HG02943 (cell line): ENCODE results near the gene SLCO3A1.
A peak's percentile ranks its signal among the peaks of the same experiment; 100 is the strongest.

Experiments
- ATAC-seq: cut with Tn5 transposase; IDR thresholded peaks from one replicate; pipeline ENCODE4 v1.9.1; 2021; ENCODE audit warnings: mild to moderate bottlenecking, low read depth, moderate library complexity; ENCODE audit not compliant: unreplicated experiment

The SLCO3A1 gene

DNA sequence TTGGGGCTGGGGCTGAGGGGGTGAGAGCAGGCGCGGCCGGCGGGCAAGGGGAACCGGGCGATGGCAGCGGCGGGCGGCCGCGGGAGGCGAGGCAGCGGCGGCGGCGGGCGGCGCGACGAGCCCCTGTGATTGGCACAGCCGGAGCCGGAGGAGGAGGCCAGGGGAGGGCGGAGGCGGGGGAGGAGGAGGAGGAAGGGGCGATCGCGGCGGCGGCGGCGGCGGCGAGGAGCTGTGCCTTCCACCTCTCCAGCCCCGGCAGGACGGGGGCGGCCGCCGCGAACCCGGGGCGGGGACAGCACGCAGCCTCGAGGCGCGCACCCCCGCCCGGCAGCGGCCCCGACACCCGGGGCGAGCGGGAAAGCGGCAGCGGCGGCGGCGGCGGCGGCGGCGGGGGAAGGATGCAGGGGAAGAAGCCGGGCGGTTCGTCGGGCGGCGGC, at the start of gene SLCO3A1:
SLCO3A1 (plus strand) TSS at position 198 of the 437 bp plus-strand sequence.
- ATAC-seq, result peak; percentile 10

DNA sequence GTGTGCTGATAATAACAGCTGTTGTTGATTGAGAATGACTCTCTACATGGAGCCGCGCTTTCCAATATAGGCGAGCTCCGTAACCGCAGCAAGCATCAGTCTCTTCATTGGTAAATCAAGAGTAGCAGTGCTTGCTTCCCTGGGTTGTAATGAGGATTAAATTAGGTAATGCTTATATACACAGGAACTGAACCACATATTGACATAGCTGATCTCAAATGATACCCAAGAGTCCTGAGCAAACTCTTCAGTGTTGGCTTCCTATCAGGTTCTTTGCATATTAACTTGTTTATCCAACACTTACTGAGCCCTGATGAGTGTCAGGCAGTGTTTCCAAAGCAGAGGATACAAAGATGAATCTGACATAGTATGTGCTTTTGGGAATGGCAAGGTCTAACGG, 46.4 kb upstream of the SLCO3A1 start:
- no peak for ATAC-seq

DNA sequence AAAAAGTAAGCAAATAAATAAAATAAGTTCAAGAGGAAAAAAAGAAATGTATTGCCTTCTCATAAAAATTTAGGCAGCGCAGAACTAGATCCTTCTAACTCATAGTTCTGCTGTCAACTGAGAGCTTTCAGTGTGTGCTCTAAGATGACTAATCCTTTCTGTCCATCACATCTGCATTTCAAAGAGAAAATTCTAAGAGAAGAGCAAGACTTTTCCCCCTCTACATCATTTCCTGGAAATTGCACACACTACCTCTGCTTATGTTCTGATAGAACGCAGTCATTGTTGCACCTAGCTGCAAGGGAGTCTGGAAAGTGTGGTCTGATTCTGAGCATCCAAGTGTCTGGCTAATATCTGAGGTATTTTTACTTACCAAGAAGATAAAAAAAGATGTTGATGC, 39.6 kb upstream of the SLCO3A1 start:
- ATAC-seq, result no peak

DNA sequence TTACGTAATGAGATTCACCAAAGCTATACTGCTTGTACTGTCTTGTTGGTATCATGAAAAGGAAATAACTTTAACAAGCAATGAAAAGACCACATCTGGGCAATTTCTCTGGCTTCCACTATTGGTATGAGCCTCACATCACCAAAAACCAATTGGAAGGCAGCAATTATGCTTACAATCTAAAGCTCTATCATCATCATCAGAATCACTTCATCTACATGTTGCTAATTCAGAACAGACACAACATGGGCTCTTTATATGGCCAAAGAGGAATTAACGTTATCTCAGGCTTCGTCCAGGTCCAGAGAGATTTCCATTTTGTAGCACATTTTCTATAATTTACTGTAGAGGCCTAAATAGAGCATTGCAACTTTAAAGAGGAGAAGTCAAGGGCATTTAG, 36.6 kb upstream of the SLCO3A1 start:
- no peak for ATAC-seq

DNA sequence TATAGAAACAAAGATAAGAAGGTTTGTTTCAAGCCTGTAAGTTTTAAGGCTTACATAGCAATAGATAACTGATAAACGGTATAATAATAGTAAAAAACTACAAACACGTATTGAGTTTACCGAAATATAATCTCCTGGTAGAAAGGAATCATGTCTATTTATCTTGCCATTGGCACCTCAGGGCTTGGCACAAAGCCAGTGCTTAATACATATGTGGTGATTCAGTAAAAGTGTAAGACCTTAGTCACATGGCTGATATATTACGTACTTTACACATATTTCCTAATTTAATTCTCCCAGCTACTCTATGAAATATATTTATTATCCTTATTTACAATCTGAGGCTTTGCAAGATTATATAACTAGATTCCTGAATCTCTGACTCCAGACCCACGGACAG, 32.0 kb upstream of the SLCO3A1 start:
- ATAC-seq, result no peak

DNA sequence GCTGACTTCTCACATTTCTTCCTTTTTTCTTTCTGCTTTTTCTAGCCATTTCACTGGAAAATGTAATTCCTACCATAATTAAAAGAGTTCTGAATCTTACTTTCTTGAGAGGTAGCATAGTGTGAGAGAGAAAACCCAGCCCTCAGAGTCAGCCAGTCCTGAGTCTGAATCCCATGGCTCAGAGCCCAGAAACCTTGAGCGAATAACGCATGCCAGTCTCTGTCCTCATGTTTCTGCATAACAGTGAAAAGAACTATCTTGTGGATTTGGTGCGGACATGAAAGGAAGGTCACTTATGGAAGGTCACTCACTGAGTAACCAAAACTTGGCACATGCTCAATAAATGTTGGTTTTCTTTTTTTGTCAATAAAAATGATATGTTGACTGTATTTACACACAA, 29.3 kb upstream of the SLCO3A1 start:
- ATAC-seq, result no peak

DNA sequence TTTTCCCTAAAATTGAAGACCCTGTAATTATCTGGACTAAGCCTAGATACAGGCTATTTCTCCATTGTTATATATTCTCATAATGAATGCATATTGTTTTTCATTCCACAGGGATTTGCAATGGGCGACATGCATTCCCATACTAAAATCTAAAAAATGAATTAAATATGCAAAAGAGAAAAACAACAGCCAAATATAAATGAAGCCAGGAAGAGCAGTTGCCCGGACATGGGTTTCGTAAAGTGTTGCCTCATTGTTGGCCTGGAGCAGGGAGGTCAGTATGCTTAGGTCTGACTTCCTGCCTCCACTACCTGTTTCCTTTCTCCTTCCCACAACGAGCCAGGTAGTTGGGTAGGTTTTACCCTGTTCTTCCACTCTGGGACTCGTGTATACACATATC, 27.1 kb upstream of the SLCO3A1 start:
- no peak for ATAC-seq

DNA sequence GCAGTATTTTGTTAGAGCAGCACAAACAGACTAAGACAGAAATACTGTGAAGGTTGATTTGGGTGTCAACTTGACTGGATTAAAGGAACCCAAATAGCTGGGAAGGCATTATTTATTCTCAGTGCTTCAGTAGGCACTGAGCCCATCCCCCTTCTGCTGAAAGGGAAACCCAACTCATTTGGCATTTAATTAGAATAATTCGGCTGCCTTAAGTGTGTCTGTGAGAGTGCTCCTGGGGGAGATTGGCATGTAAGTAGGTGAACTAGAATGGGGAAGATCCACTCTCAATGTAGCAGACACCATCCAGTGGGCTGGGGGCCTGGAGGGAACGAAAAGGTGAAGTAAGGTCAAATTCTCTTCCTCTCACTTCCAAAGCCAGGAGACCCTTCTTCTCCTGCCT, 20.5 kb upstream of the SLCO3A1 start:
- no peak for ATAC-seq

DNA sequence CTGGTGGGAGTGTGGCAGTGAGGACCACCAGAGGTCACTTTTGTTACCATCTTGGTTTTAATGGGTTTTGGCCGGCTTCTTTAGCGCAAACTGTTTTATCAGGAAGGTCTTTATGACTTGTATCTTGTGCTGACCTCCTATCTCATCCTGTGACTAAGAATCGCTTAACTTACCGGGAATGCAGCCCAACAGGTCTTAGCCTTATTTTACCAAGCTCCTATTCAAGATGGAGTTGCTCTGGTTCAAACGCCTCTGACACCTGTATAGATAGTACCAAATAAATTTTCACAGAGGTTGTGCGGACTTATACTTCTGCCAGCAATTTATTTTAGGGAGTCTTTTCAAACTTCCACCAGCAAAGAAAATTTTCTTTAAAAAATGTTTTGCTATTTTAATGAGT, 13.6 kb upstream of the SLCO3A1 start:
- no peak for ATAC-seq

DNA sequence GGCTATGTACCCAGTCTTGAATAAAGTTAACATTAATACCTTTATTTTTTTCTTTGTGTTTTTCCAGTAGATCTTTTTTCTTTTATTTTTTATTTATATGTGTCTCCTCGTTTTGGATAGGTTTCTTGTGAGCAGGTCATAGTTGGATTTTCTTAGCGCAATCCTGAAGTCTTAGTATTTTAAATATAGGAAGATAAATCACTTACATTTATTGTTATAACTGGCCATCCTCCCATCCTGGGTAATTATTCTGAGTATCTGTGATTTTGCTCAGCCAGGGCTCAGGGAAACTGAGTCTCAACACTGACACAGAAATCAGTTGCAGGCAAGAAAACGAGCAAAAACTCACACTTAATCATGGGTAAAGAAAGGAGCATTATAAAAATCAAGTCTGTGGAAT, 11.6 kb upstream of the SLCO3A1 start:
- no peak for ATAC-seq

DNA sequence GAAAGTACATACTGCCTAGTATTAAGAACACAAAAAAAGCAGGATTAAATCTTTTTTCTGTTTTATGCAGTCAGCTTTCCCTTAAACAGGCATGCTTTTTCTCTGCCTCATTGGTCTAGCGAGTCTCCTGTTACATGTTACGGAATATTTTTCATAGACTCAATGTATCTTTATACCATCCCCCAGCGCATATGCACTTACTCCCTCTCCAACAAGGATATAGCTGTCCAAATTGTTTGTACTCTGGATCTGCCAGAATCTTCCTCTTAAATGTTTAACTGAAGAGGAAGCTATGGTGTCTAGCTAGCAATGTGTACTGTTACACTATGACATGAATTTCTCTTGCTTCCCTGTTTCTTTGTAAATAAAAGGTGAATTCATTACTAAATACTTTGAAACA, 9.2 kb upstream of the SLCO3A1 start:
- no peak for ATAC-seq

DNA sequence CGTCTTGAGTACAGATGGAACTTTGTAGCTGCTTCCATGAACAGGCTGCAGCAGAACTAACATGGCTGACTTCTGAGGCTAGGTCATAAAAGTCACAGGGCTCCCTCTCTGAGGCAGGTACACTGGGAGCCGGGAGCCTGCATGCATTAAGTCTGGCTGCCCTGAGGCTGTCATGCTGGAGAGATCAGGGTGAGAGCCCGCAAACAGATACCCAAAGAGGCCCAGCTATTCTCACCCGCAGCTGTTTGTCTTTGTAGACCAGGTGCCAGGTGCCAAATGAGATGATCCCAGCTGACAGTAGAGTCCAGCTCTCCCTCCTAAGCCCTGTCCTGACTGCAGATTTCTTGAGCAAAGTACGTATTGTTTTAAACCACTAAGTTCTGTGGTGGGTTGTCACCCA, 8.6 kb upstream of the SLCO3A1 start:
- no peak for ATAC-seq

DNA sequence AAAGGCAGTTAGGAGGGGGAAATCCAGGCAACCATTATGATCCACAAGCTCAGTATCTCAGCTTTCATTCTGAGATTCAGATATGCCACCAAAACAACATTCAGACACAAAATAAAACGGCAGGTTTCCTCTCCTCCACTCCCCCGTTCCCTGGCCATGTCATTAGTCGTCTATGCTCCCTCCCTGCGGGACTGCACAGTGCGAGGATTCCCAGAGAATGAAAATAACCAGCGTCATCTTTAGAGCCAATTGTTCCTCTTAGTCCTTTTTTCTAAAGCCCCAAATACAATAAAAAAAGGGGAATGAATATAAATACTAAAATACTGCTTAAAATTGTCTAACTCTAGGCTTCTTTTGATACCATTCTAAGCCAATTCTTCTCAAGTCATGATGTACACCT, 7.8 kb upstream of the SLCO3A1 start:
- no peak for ATAC-seq

DNA sequence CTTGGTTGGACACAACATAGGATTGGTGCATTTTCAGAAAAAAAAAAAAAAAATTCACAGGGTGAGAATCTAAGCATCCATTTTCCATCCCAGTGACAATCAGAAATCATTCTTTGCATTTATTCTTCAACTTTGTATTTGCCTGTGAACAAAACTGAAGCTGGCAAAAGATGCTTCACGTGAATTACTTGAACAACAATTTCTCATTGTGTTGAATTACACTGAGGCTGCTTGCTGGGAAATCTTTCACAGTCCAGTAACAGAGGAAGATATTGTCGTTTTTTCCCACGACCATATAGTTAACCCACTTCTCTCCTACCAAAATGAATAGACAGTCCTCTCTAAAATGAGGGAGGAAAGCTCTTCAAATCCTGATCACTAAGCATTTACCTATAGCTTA, 4.3 kb upstream of the SLCO3A1 start:
- no peak for ATAC-seq

DNA sequence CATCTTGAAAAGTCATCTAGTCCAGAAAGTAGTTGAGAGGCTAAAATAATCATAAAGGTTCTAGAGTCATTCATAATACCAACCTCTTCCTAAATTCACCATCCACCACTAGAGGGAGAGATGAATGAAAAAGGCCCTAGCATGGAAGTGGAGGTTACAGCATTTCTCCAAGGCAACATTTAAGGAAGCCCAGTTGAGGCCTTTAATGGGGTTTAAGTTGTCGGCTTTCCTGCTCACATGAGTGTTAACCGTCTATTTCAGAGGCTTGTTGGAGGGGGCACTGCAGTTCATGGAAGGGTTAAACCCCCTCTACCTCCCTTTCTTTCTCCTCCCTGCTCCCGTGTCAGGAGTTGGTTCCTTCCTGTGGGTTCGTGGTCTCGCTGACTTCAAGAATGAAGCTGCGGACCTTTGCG, 3.8 kb upstream of the SLCO3A1 start:
- no peak for ATAC-seq

DNA sequence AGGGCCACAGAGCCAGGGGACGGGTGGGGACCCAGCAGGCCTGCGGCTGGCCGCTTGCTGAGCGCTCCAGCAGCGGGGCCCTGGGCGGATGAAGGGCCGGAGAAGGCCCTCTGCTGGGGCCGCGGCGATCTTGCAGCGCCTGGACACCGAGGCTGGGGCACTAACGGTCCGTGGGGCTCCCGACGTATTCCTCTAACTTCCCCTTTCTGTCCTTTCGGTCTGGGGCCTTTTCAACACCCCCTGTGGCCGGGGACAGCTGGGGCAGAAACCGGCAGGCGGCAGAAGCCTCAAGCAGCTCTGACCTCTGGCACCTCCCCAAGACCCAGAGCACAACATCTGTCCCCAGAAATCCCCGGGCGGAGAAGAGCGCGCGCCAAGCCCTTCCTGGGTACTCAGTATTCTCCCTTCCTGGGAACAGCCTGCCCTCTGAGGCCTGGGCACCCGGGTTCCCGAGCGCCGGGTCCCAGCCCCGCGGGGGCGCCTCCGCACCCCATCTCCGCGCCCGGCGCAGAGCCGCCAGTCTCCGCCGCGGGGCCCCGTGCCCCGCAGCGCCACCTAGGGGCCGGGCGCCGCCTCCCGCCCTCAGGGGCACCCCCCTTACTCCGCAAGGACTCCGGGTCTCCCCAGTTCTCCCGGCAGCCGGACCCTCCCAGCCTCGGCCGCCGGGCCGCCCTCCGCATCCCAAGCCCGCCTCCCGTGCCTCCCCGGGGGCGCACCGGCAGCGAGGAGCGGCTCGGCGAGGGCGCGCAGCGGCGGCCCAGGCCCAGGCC, 582 bp upstream of the SLCO3A1 start:
- peak; percentile 48 for ATAC-seq

DNA sequence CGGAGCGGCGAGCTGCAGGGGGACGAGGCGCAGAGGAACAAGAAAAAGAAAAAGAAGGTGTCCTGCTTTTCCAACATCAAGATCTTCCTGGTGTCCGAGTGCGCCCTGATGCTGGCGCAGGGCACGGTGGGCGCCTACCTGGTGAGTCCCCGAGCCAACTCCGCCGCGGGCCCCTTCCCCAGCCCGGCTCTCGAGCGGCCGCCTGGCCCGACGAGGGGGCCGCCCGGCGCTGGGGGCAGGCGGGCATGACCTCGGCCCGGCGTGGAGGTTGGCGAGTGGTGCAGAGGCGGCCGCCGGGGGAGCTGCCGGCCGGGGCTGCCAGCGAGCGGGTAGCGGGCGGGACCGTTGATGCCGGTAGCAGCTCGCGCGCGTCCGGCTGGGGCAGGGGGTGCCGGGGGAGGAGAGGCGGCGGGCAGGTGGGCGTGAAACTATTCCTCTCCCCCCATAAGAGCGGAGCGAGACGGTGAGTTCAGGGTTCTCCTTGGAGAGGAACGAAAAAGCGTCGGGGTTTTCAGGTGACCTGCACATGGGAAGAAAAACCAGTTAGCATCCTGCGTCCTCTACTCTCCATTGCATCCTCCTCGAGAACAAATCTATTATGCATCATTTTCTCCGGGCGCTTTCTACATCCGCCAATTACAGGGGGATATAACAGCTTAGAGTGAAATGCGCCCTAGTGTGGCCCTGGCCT, 585 bp downstream of the SLCO3A1 start:
- no peak for ATAC-seq

DNA sequence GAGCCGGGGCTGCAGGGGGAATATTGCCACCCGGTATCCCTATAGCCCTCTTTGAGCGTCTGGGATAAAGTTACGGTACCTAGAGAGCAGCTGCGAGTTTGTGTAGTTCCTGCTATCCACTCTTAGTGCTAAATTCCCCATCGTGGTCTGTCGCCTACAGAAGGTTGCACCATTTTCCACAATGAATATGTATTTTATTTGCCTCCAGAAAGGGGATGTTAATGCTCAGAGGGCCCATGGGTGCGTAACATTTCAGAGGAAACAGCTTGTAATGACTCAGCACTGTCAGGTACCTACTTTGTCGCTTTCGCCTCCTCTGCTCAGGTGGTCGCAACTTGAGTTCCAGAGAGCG, 1.1 kb downstream of the SLCO3A1 start:
- no peak for ATAC-seq

DNA sequence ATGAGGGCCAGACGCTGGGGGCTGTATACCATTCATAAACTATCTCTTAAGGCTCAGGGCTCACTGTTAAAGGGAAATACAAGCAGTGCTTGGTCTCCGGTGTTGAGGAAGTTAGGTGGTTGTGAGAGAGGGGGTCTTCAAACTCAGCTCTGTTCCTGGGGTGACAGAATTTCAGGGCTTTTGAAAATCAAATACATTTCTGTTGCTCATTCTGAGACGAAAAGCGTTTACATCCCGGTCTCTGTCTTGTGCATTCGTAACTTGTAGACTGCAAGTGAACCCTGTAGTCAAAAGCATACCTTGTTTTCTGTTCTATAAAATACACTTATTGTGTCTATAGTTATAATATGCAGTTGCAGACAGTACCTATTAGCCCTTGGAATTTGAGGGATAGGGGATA, 1.7 kb downstream of the SLCO3A1 start:
- ATAC-seq, result no peak

DNA sequence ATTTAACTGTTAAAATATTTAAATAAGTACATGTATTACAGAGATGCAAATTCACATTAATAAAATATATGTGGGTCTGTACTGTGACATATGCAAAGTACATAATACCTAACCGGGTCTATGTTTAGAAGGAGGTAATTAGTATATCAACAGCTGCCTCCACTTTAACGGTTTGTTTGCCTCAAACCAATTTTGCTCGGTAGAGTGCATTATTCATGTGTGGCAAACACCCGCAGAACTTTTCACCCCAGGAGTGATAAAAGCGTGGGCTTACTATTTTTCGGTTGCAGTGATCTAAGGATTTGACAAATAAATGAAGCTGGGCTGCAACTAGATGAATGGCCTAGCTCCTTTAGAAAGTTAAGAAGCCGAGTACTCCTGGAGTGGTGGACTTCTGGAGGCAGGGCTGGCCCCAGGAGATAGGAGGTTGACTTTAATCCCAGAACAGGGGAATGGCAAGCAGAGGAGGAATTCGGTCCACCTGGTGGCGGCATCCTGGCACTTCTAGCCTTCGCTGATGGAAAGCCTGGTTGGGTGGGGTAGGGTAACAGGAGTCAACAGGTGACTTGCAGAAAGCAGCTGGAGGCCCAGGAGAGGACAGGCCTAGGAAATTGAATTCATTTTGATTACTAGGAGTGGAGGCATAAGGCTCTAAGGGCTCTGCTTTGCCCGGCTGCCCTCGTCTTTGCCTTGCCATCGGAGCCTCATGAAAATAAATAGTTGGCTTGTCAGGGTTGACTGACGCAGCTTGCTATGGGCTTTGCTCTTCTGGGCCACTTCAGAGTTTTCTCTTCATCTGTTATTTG, 2.4 kb downstream of the SLCO3A1 start:
- ATAC-seq, result no peak

DNA sequence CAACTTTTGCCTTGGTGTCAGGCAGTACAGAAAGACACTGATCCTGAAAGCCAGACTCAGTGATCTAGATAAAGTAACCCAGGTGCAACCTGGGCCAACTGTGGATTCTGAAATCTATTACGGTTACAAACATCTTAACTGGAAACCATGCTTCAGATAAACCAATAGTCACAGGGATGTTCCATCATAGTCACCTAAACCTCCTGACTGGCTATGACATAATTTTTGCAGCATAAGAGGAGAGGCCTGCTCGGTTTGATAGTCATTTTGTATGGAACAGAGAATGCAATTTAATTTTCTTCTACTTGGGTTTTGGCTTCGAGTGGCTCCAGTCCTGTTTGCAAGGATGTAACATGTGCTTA, 3.7 kb downstream of the SLCO3A1 start:
- ATAC-seq, result no peak

DNA sequence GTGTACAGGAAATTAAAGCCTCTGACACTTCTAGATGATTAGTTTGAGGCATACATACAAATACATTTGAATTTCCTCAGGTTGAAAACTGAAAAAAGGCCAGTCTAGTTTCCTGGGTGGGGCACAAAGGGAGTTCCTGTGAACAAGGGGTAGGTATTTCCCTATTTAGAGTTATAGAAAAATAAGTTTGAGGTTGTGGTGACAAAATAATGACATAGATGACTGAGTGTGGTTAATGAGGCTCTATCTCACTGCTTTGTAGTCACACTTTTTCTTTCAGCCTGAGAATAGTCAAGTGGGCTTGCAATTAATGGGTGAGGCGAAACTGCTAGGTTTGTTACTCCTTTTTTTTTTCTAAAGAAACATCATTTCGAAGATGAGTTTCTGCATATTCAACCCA, 4.3 kb downstream of the SLCO3A1 start:
- ATAC-seq, result peak; percentile 55
